ENCODE measurements around the gene SETBP1.

Gene SETBP1

GRCh38 chr18:44681076-44681970 is 635 bp downstream of the SETBP1 start:
- ATAC-seq = peak; percentile 9
- TF ChIP-seq SNAI2 (CRISPR knock-in tag; IDR thresholded peaks at IDR 0.05) = no peak
- no peak for TF ChIP-seq PPARA (CRISPR knock-in tag; IDR thresholded peaks at IDR 0.05; ENCODE audit: borderline replicate concordance)
- no peak for TF ChIP-seq CREB5 (CRISPR knock-in tag; IDR thresholded peaks at IDR 0.05; ENCODE audit: low read depth)
- TF ChIP-seq ISL1 (CRISPR knock-in tag; IDR thresholded peaks at IDR 0.05) = no peak
- no peak for TF ChIP-seq CSRNP3 (CRISPR knock-in tag; IDR thresholded peaks at IDR 0.05)
- no peak for TF ChIP-seq TCF4 (CRISPR knock-in tag; IDR thresholded peaks at IDR 0.05; ENCODE audit: borderline replicate concordance)

GRCh38 chr18:44682201-44682870 is 1.6 kb downstream of the SETBP1 start:
- ATAC-seq = no peak
- no peak for TF ChIP-seq ZNF565 (CRISPR knock-in tag; conservative IDR thresholded peaks at IDR 0.05; ENCODE audit: low read depth)
- no peak for TF ChIP-seq ZFP3 (CRISPR knock-in tag; IDR thresholded peaks at IDR 0.05)
- TF ChIP-seq ZFP30 (CRISPR knock-in tag; IDR thresholded peaks at IDR 0.05) = no peak
- TF ChIP-seq, protein P1, sequence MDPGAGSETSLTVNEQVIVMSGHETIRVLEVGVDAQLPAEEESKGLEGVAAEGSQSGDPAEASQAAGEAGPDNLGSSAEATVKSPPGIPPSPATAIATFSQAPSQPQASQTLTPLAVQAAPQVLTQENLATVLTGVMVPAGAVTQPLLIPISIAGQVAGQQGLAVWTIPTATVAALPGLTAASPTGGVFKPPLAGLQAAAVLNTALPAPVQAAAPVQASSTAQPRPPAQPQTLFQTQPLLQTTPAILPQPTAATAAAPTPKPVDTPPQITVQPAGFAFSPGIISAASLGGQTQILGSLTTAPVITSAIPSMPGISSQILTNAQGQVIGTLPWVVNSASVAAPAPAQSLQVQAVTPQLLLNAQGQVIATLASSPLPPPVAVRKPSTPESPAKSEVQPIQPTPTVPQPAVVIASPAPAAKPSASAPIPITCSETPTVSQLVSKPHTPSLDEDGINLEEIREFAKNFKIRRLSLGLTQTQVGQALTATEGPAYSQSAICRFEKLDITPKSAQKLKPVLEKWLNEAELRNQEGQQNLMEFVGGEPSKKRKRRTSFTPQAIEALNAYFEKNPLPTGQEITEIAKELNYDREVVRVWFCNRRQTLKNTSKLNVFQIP (CRISPR knock-in tag; IDR thresholded peaks at IDR 0.05; ENCODE audit: borderline replicate concordance, low read depth) = no peak

DNA sequence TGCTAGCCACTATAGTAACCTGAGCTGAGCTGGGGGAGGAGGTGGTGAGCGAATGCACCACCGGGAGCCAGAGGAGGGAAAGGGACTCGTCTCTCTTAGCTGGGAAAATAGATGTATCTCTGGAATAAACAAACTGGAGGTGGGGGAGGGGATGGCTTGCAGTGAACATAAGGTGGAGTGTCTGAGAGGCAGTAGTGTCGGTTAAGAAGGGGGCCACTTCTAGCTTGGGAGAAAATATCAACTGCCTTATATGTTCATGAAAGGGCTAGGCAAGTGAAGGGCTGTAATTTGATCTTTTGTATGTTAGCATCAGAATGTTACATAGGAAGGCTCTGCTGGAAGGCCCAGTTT is 2.2 kb downstream of the SETBP1 start:
- ATAC-seq = peak; percentile 12; the same call in 1 of the 3 replicates
- no peak for TF ChIP-seq CREB5 (CRISPR knock-in tag; IDR thresholded peaks at IDR 0.05; ENCODE audit: low read depth)
- no peak for TF ChIP-seq GLIS3 (CRISPR knock-in tag; IDR thresholded peaks at IDR 0.05)
- TF ChIP-seq TOX (CRISPR knock-in tag; IDR thresholded peaks at IDR 0.05; ENCODE audit: borderline replicate concordance) = no peak
- no peak for TF ChIP-seq RARB (CRISPR knock-in tag; IDR thresholded peaks at IDR 0.05)
- TF ChIP-seq ZFP3 (CRISPR knock-in tag; IDR thresholded peaks at IDR 0.05) = no peak
- no peak for TF ChIP-seq OSR1 (CRISPR knock-in tag; IDR thresholded peaks at IDR 0.05)
- TF ChIP-seq ZFP30 (CRISPR knock-in tag; IDR thresholded peaks at IDR 0.05) = no peak
- TF ChIP-seq ARNTL (CRISPR knock-in tag; IDR thresholded peaks at IDR 0.05; ENCODE audit: borderline replicate concordance, low read depth) = no peak
- no peak for TF ChIP-seq ISL1 (CRISPR knock-in tag; IDR thresholded peaks at IDR 0.05)
- no peak for TF ChIP-seq ZC3H10 (CRISPR knock-in tag; IDR thresholded peaks at IDR 0.05)
- TF ChIP-seq SNAI2 (CRISPR knock-in tag; IDR thresholded peaks at IDR 0.05) = no peak
- TF ChIP-seq TCF4 (CRISPR knock-in tag; IDR thresholded peaks at IDR 0.05; ENCODE audit: borderline replicate concordance) = no peak
- no peak for TF ChIP-seq CSRNP3 (CRISPR knock-in tag; IDR thresholded peaks at IDR 0.05)

DNA sequence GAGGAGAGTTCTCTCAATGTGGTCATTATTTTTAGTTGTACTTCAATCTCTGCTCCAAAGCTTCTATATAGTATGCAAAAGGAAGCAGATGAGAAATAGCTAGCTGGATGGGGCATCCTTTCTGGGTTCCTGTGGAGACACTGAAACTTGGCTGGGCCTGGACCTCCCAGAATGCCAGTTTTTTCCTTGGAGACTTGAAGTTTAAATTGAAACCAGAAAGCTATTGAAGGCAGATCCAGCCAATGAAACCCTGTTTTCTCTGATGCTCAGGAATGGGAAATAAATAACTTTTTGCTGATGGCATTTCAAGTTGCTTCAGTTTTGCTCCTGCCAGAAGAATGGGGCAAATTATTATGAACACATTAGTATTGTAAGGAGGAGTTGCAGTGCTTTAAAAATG is 2.9 kb downstream of the SETBP1 start:
- TF ChIP-seq, protein P2, sequence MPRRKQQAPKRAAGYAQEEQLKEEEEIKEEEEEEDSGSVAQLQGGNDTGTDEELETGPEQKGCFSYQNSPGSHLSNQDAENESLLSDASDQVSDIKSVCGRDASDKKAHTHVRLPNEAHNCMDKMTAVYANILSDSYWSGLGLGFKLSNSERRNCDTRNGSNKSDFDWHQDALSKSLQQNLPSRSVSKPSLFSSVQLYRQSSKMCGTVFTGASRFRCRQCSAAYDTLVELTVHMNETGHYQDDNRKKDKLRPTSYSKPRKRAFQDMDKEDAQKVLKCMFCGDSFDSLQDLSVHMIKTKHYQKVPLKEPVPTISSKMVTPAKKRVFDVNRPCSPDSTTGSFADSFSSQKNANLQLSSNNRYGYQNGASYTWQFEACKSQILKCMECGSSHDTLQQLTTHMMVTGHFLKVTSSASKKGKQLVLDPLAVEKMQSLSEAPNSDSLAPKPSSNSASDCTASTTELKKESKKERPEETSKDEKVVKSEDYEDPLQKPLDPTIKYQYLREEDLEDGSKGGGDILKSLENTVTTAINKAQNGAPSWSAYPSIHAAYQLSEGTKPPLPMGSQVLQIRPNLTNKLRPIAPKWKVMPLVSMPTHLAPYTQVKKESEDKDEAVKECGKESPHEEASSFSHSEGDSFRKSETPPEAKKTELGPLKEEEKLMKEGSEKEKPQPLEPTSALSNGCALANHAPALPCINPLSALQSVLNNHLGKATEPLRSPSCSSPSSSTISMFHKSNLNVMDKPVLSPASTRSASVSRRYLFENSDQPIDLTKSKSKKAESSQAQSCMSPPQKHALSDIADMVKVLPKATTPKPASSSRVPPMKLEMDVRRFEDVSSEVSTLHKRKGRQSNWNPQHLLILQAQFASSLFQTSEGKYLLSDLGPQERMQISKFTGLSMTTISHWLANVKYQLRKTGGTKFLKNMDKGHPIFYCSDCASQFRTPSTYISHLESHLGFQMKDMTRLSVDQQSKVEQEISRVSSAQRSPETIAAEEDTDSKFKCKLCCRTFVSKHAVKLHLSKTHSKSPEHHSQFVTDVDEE (CRISPR knock-in tag; IDR thresholded peaks at IDR 0.05) = no peak
- no peak for TF ChIP-seq PPARA (CRISPR knock-in tag; IDR thresholded peaks at IDR 0.05; ENCODE audit: borderline replicate concordance)
- TF ChIP-seq SNAI2 (CRISPR knock-in tag; IDR thresholded peaks at IDR 0.05) = no peak
- TF ChIP-seq ZNF70 (CRISPR knock-in tag; IDR thresholded peaks at IDR 0.05) = no peak
- TF ChIP-seq ISL1 (CRISPR knock-in tag; IDR thresholded peaks at IDR 0.05) = no peak
- TF ChIP-seq GLIS3 (CRISPR knock-in tag; IDR thresholded peaks at IDR 0.05) = no peak
- no peak for TF ChIP-seq CSDC2 (CRISPR knock-in tag; IDR thresholded peaks at IDR 0.05)
- TF ChIP-seq OSR1 (CRISPR knock-in tag; IDR thresholded peaks at IDR 0.05) = no peak
- TF ChIP-seq RARB (CRISPR knock-in tag; IDR thresholded peaks at IDR 0.05) = no peak
- TF ChIP-seq, protein P1 (CRISPR knock-in tag; IDR thresholded peaks at IDR 0.05; ENCODE audit: borderline replicate concordance, low read depth) = no peak
- ATAC-seq = peak; percentile 3; the same call in 1 of the 3 replicates

Data from SK-N-SH treated with all-trans-retinoic acid at 6 μM for 48 hours (cell line).